Cardiac fibroblast (primary cell): ENCODE measurements around the gene DTHD1.

Experiments used
- DNase-seq, 2 donors: peaks; one replicate each; pipeline versions ENCODE4 v3.0.0 to v3.0.0-alpha.2; 2010; ENCODE audit warnings: low read depth in 2 of 2
- H3K4me3 ChIP-seq, 2 donors: replicated peaks in 1 of 2; 1 replicate in 1 of 2; 2 replicates in 1 of 2; pipeline ENCODE4 v1.5.1; 2011; ENCODE audit warnings: low read depth in 2 of 2, low read length in 2 of 2, mild to moderate bottlenecking in 2 of 2, moderate library complexity in 1 of 2
- CTCF ChIP-seq: IDR thresholded peaks from one replicate; pipeline ENCODE4 v1.5.1; 2011; ENCODE audit warnings: low read depth, mild to moderate bottlenecking, low read length, inconsistent platforms

Gene DTHD1

GRCh38 chr4:36386691-36387090 is 105.3 kb downstream of the DTHD1 start:
- TF ChIP-seq CTCF: no peak
- H3K4me3 ChIP-seq: no peak overlapping the region
- DNase-seq: no peak

GRCh38 chr4:36388710-36389109 is 107.3 kb downstream of the DTHD1 start:
- no peak for DNase-seq
- no peak for TF ChIP-seq CTCF
- H3K4me3 ChIP-seq: no peak overlapping the region

GRCh38 chr4:36391411-36391810 is 110.0 kb downstream of the DTHD1 start:
- no peak for DNase-seq
- H3K4me3 ChIP-seq: no peak overlapping the region
- TF ChIP-seq CTCF: no peak

GRCh38 chr4:36392024-36392423 is 110.6 kb downstream of the DTHD1 start:
- H3K4me3 ChIP-seq: no peak overlapping the region
- DNase-seq: no peak
- no peak for TF ChIP-seq CTCF

- DNase-seq: no peak
- H3K4me3 ChIP-seq: no peak overlapping the region
Observed at GRCh38 chr4:36392916-36393315, 111.5 kb downstream of the DTHD1 start.

More at GRCh38 chr4:36392916-36393315, 111.5 kb downstream of the DTHD1 start:
- no peak for TF ChIP-seq CTCF
